ENCODE results near the gene PLPPR4. TPM values are rescaled to one million over a fixed set of nuclear protein-coding genes. Genes with fewer than 3 reads are reported as not detected.

PLPPR4 gene
- total and polyA plus RNA-seq, 10 of the 15 experiments (the other 5 are each of a cell fraction or from before 2014, with no cell fraction given), result not detected

GRCh38 chr1:99271249-99271648 is 7.0 kb downstream of the PLPPR4 start:
- DNase-seq (ENCODE audit: low read depth, low spot score) (no peak), ATAC-seq (no peak), FAIRE-seq (no peak)
- no peaks in the 10 kb centered on the region for H3K4me1 ChIP-seq (ENCODE audit: control insufficient read depth, insufficient read depth, low read length)
- H3K4me3 ChIP-seq, result no peak overlapping the region
- CTCF ChIA-PET, result interaction anchor here (0.7 kb wide), 1 partner anchor 166 kb away, joined by 3 read pairs; no protein-coding TSS in a partner anchor
- no TSS peak for BruUV-seq (replicated peaks)
- intact Hi-C loops (cut with micrococcal nuclease; ENCODE audit: unreplicated experiment) (loop anchor here (5.0 kb wide), 1 partner anchor 51 kb away; no protein-coding TSS in a partner anchor), in situ Hi-C loops (cut with MboI) (no loop called here)
- TF ChIP-seq MXI1 (IDR thresholded peaks at IDR 0.05; ENCODE audit: low read depth, low read length) (no peak), EP300 (IDR thresholded peaks at IDR 0.05; ENCODE audit: borderline replicate concordance in 1 of 2, control insufficient read depth in 1 of 2, low read depth in 2 of 2, low read length in 2 of 2) (no peak), MLLT1 (IDR thresholded peaks at IDR 0.05) (no peak), SUPT20H (IDR thresholded peaks at IDR 0.05; ENCODE audit: borderline replicate concordance, control insufficient read depth, low read depth, low read length) (no peak), IRF5 (IDR thresholded peaks at IDR 0.05; ENCODE audit: borderline replicate concordance) (no peak), RELA (IDR thresholded peaks at IDR 0.05; ENCODE audit: borderline replicate concordance, partially characterized antibody) (no peak), SREBF1 (IDR thresholded peaks at IDR 0.05; ENCODE audit: low read length) (no peak), ZNF207 (IDR thresholded peaks at IDR 0.05; ENCODE audit: borderline replicate concordance) (no peak), CREB1 (IDR thresholded peaks at IDR 0.05; ENCODE audit: low read depth) (no peak), SUZ12 (IDR thresholded peaks at IDR 0.05; ENCODE audit: unreplicated experiment) (no peak), RUNX3 (IDR thresholded peaks at IDR 0.05; ENCODE audit: low read length) (no peak), IKZF1 (conservative IDR thresholded peaks at IDR 0.05) (no peak), RAD21 (IDR thresholded peaks at IDR 0.05; ENCODE audit: insufficient read depth, low read depth, low read length) (no peak), NR2C1 (IDR thresholded peaks at IDR 0.05) (no peak)
- TF ChIP-seq, protein P1, sequence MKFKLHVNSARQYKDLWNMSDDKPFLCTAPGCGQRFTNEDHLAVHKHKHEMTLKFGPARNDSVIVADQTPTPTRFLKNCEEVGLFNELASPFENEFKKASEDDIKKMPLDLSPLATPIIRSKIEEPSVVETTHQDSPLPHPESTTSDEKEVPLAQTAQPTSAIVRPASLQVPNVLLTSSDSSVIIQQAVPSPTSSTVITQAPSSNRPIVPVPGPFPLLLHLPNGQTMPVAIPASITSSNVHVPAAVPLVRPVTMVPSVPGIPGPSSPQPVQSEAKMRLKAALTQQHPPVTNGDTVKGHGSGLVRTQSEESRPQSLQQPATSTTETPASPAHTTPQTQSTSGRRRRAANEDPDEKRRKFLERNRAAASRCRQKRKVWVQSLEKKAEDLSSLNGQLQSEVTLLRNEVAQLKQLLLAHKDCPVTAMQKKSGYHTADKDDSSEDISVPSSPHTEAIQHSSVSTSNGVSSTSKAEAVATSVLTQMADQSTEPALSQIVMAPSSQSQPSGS (IDR thresholded peaks at IDR 0.05; ENCODE audit: low read length), result no peak
- H3K9ac ChIP-seq (ENCODE audit: control insufficient read depth, insufficient read depth, low read length), result no peak overlapping the region
- no peak overlapping the region for H2AFZ ChIP-seq (ENCODE audit: control insufficient read depth, low read depth, low read length)
- H3K4me2 ChIP-seq (ENCODE audit: control insufficient read depth, insufficient read depth), result no peak overlapping the region
- no peaks in the 10 kb centered on the region for H3K9me3 ChIP-seq (replicated peaks; ENCODE audit: control insufficient read depth, insufficient read depth, low read length)
- no peaks in the 10 kb centered on the region for H4K20me1 ChIP-seq (ENCODE audit: control insufficient read depth, insufficient read depth)
- H3K27ac ChIP-seq (ENCODE audit: control insufficient read depth, insufficient read depth), result no peak overlapping the region
- H3K79me2 ChIP-seq (ENCODE audit: control insufficient read depth, insufficient read depth, low read length), result no peaks in the 10 kb centered on the region
- SMC1A ChIA-PET (ENCODE audit: uncharacterized antibody, unreplicated experiment), result no interaction called here
- no peaks in the 10 kb centered on the region for H3K36me3 ChIP-seq (ENCODE audit: control insufficient read depth in 2 of 2, insufficient read depth in 2 of 2, low read length in 1 of 2)
- no peaks in the 10 kb centered on the region for H3K27me3 ChIP-seq (replicated peaks in 1 of 2; ENCODE audit: control insufficient read depth in 2 of 2, insufficient read depth in 2 of 2, low read length in 1 of 2)
- RAD21 ChIA-PET (ENCODE audit: unreplicated experiment), result no interaction called here
- POLR2A ChIA-PET, result no interaction called here

All from GM12878 (cell line).